Kasumi-1 (cell line): Measurements from ENCODE around the gene NHSL2.
"Not testable (repeated sequence)": the region's sequence is repeated elsewhere in the genome, so short reads cannot be mapped to it uniquely, and the experiment has no call there.

ENCODE experiments used
- DNase-seq, 2 experiments: peaks; one replicate each; lab custom pipeline; 2025; lab: John Stamatoyannopoulos, UW

The NHSL2 gene

GRCh38 chrX:72043636-72044035 is 133.0 kb downstream of the NHSL2 start:
- no peak for DNase-seq

GRCh38 chrX:72045141-72045540 is 134.5 kb downstream of the NHSL2 start:
- no peak for DNase-seq

GRCh38 chrX:72045552-72046277 is 135.1 kb downstream of the NHSL2 start:
- no peak for DNase-seq

- peak in 1 of 2 experiments; percentile 19 for DNase-seq
These were observed 135.8 kb downstream of the NHSL2 start for GRCh38 chrX:72046447-72046846.

- peak; percentile 1 to 28 for DNase-seq
These were observed 138.1 kb downstream of the NHSL2 start for GRCh38 chrX:72048510-72049455.

- DNase-seq = no peak
These were observed 139.4 kb downstream of the NHSL2 start for GRCh38 chrX:72050011-72050410.

GRCh38 chrX:72051589-72051988 is 140.9 kb downstream of the NHSL2 start:
- no peak for DNase-seq

GRCh38 chrX:72052415-72053090 is 141.9 kb downstream of the NHSL2 start:
- peak in 1 of 2 experiments; percentile 1 for DNase-seq

- no peak for DNase-seq
These were observed 142.9 kb downstream of the NHSL2 start for GRCh38 chrX:72053508-72053907.

GRCh38 chrX:72054779-72055489 is 144.3 kb downstream of the NHSL2 start:
- no peak for DNase-seq

GRCh38 chrX:72057331-72057730 is 146.7 kb downstream of the NHSL2 start:
- DNase-seq = peak; percentile 60 to 79

GRCh38 chrX:72057849-72058248 is 147.2 kb downstream of the NHSL2 start:
- DNase-seq = peak; percentile 5 to 26

- not testable (repeated sequence) for DNase-seq
These were observed 147.7 kb downstream of the NHSL2 start for GRCh38 chrX:72058346-72058745.

GRCh38 chrX:72060196-72060920 is 149.7 kb downstream of the NHSL2 start:
- DNase-seq = no peak

GRCh38 chrX:72060921-72061490 is 150.4 kb downstream of the NHSL2 start:
- DNase-seq = no peak

- no peak for DNase-seq
These were observed 152.3 kb downstream of the NHSL2 start for GRCh38 chrX:72062916-72063315.

GRCh38 chrX:72069350-72070160 is 158.9 kb downstream of the NHSL2 start:
- peak; percentile 2 to 21 for DNase-seq

GRCh38 chrX:72071213-72071612 is 160.6 kb downstream of the NHSL2 start:
- DNase-seq = no peak

- DNase-seq = no peak
These were observed 163.0 kb downstream of the NHSL2 start for GRCh38 chrX:72073633-72074032.

GRCh38 chrX:72078411-72078810 is 167.8 kb downstream of the NHSL2 start:
- DNase-seq = peak; percentile 47 to 67
